Esophagus (tissue), 2 donors: ENCODE results near the gene PANX3. TPM values are rescaled to one million over a fixed set of nuclear protein-coding genes. Genes with fewer than 3 reads are reported as not detected.

Source experiments
- H3K27ac ChIP-seq, 2 donors: one replicate each; pipeline ENCODE4 v1.5.1; 2013; ENCODE audit warnings: low read depth in 2 of 2, mild to moderate bottlenecking in 2 of 2, inconsistent platforms in 1 of 2, low read length in 1 of 2, moderate library complexity in 1 of 2
- H3K27me3 ChIP-seq, 2 donors: one replicate each; pipeline ENCODE4 v1.6.1; 2013; ENCODE audit warnings: low read length in 2 of 2, control low read depth in 1 of 2, mild to moderate bottlenecking in 1 of 2; ENCODE audit not compliant: insufficient read depth in 2 of 2, control insufficient read depth in 1 of 2
- H3K36me3 ChIP-seq, 2 donors: one replicate each; pipeline ENCODE4 v1.6.1; 2013; ENCODE audit warnings: low read length in 1 of 2; ENCODE audit not compliant: control insufficient read depth in 2 of 2, insufficient read depth in 2 of 2
- H3K4me1 ChIP-seq, 2 donors: one replicate each; pipeline ENCODE4 v1.6.1; 2013; ENCODE audit warnings: low read length in 1 of 2; ENCODE audit not compliant: control insufficient read depth in 2 of 2, insufficient read depth in 2 of 2
- H3K4me3 ChIP-seq, 2 donors: one replicate each; pipeline ENCODE4 v1.5.1; 2013; ENCODE audit warnings: low read length in 2 of 2, mild to moderate bottlenecking in 2 of 2, low read depth in 1 of 2, moderate library complexity in 1 of 2
- H3K9me3 ChIP-seq, 2 donors: one replicate each; pipeline ENCODE4 v1.6.1; 2013; ENCODE audit warnings: mild to moderate bottlenecking in 2 of 2, low read depth in 1 of 2, low read length in 1 of 2, moderate library complexity in 1 of 2; ENCODE audit not compliant: control insufficient read depth in 2 of 2, insufficient read depth in 1 of 2
- WGBS, 2 donors: extraction: QIAGEN DNeasy Blood & Tissue Kit; methylation state at CpG; one replicate each; pipeline ENCODE4 v1.1.7; 2013; 5-methylcytosine and 5-hydroxymethylcytosine counted together
- polyA plus RNA-seq, 2 donors: library from polyadenylated mRNA; stranded (reverse); fragments of 200-250 nt; gene quantifications; one replicate each; pipeline ENCODE4 v1.2.3, GENCODE V29; 2013
- donor health status: healthy with polysubstance abuse.
- donor health status: Bipolar disorder and iron deficiency.

Gene PANX3
- polyA plus RNA-seq, result not detected

- Histone ChIP-seq H3K4me1 (no peaks in the 10 kb centered on the region), H3K36me3 (no peaks in the 10 kb centered on the region), H3K9me3 (no peaks in the 10 kb centered on the region), H3K27me3 (no peaks in the 10 kb centered on the region), H3K4me3 (no peak within 1 kb of the TSS), H3K27ac (no peak within 1 kb of the TSS)
- 70 to 77% methylated on average over 5 of the region's 5 CpGs for WGBS, 2 donors
These were observed at the start of gene PANX3 for GRCh38 chr11:124611064-124611463. PANX3 (plus strand) TSS chr11:124611428; CDS start chr11:124611557, 129 bp downstream.

- Histone ChIP-seq H3K9me3 (no peaks in the 10 kb centered on the region), H3K27ac (no peak within 1 kb of the TSS), H3K27me3 (no peaks in the 10 kb centered on the region), H3K4me3 (no peak within 1 kb of the TSS), H3K36me3 (no peaks in the 10 kb centered on the region), H3K4me1 (no peaks in the 10 kb centered on the region)
- 48 to 54% methylated on average over 4 of the region's 4 CpGs for WGBS, 2 donors
These were observed 41.5 kb upstream of the PANX3 start, which contains the start of gene OR8A1 for GRCh38 chr11:124569697-124570096. OR8A1 (plus strand) TSS chr11:124569997; CDS start chr11:124570120, 123 bp downstream.

DNA sequence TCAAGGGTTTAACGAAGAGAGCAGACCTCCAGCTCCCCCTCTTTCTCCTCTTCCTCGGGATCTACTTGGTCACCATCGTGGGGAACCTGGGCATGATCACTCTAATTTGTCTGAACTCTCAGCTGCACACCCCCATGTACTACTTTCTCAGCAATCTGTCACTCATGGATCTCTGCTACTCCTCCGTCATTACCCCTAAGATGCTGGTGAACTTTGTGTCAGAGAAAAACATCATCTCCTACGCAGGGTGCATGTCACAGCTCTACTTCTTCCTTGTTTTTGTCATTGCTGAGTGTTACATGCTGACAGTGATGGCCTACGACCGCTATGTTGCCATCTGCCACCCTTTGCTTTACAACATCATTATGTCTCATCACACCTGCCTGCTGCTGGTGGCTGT is 41.1 kb upstream of the PANX3 start:
- H3K36me3 ChIP-seq, result no peaks in the 10 kb centered on the region
- no peak overlapping the region for H3K27ac ChIP-seq
- no peaks in the 10 kb centered on the region for H3K9me3 ChIP-seq
- WGBS, 2 donors, result 76 to 85% methylated on average over 7 of the region's 7 CpGs
- H3K4me3 ChIP-seq, result no peak overlapping the region
- no peaks in the 10 kb centered on the region for H3K4me1 ChIP-seq
- H3K27me3 ChIP-seq, result no peaks in the 10 kb centered on the region

DNA sequence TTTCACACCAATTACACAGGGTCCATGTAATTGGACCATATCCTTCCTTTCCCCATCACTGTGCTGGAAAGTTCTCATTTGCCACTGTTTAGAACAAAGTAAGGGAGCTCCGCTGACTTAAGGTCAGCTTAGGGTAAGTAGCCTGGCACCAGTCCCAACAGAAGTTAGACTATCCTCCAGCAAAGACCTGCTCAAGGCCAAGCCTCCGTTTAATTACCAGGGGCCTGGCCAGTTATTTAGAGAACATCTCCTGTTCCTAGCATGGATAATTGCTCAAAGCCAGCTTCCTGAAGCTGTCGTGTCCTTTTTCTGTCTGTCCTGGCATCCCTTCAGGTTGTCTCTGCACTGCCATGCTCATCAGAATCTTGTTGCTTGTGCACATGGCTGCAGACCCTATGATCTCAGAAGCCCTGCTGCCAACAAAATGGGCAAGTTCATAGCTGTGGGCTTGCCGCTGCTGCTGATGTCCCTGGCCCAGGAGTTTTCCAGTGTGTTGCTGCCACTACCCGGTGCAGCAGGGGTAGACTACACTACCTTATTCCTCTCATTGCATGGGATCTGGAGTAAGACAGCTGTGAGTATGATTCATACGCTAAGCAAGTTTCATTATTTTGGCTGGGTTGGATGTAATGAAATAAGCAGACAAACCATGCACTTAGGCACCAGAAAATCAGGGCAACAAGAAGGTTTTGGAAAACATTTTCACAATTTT is 33.4 kb upstream of the PANX3 start:
- Histone ChIP-seq H3K9me3 (no peaks in the 10 kb centered on the region), H3K27me3 (no peaks in the 10 kb centered on the region), H3K4me1 (peaks cover 0 to 3% of the 10 kb centered on the region in 2 donors), H3K4me3 (no peak overlapping the region), H3K36me3 (no peaks in the 10 kb centered on the region), H3K27ac (no peak overlapping the region)
- 74 to 75% methylated on average over 6 of the region's 6 CpGs for WGBS, 2 donors

DNA sequence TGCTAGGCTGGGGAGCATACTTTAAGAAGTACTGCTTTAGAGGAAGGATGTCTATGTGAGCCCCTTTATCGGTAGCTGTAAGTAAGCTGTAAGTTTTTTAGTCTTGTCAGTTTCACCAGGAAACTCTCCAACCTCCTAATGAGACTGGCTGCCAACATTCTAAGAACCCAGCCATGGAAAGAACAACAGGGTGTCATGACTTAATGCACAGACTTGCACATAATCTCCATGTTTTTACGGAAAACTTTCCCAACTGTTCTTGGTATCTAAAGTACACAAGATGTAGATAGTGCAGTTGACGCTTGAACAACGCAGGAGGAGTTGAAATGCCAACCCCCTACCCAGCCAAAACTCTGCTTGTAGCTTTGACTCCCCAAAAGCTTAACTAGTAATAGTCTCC is 32.5 kb upstream of the PANX3 start:
- Histone ChIP-seq H3K9me3 (no peaks in the 10 kb centered on the region), H3K4me3 (no peak overlapping the region), H3K4me1 (peaks cover 0 to 3% of the 10 kb centered on the region in 2 donors), H3K27ac (no peak overlapping the region), H3K27me3 (no peaks in the 10 kb centered on the region), H3K36me3 (no peaks in the 10 kb centered on the region)
- WGBS, 2 donors, result 54 to 63% methylated on average over 4 of the region's 4 CpGs

- Histone ChIP-seq H3K4me3 (no peak overlapping the region), H3K4me1 (peaks cover 0 to 3% of the 10 kb centered on the region in 2 donors), H3K27ac (no peak overlapping the region), H3K27me3 (no peaks in the 10 kb centered on the region), H3K9me3 (no peaks in the 10 kb centered on the region), H3K36me3 (no peaks in the 10 kb centered on the region)
- WGBS, 2 donors, result 65 to 78% methylated on average over 6 of the region's 6 CpGs
These were observed 29.4 kb upstream of the PANX3 start for GRCh38 chr11:124581817-124582216.

GRCh38 chr11:124582565-124582964 is 28.7 kb upstream of the PANX3 start:
- WGBS, 2 donors, result 85 to 94% methylated on average over 2 of the region's 2 CpGs
- no peak overlapping the region for H3K4me3 ChIP-seq
- H3K36me3 ChIP-seq, result no peaks in the 10 kb centered on the region
- no peak overlapping the region for H3K27ac ChIP-seq
- H3K9me3 ChIP-seq, result no peaks in the 10 kb centered on the region
- no peaks in the 10 kb centered on the region for H3K27me3 ChIP-seq
- peaks cover 0 to 3% of the 10 kb centered on the region in 2 donors for H3K4me1 ChIP-seq

DNA sequence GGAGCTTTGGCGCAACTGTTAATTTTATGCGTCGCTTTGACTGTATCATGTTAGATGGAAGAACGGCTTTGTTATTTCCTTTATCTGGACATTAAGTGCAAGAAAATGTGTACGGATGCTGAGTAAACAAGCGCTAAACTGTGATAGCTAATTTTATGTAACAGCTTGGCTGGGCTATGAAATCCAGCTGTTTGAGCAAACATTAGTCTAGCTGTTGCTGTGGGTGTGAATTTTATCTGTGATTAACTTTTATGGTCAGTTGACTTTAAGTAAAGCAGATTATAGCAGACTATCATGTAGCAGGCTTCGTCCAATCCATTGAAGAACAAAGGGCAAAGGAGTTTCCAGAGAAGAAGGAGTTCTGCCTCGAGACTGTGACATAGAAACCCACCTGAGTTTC is 27.4 kb upstream of the PANX3 start:
- no peaks in the 10 kb centered on the region for H3K36me3 ChIP-seq
- H3K4me3 ChIP-seq, result no peak overlapping the region
- H3K4me1 ChIP-seq, result no peaks in the 10 kb centered on the region
- WGBS, 2 donors, result 64 to 69% methylated on average over 8 of the region's 8 CpGs
- H3K27me3 ChIP-seq, result no peaks in the 10 kb centered on the region
- no peak overlapping the region for H3K27ac ChIP-seq
- no peaks in the 10 kb centered on the region for H3K9me3 ChIP-seq

- no peaks in the 10 kb centered on the region for H3K9me3 ChIP-seq
- WGBS, 2 donors, result 68 to 70% methylated on average over 4 of the region's 4 CpGs
- H3K27ac ChIP-seq, result no peak overlapping the region
These were observed 26.4 kb upstream of the PANX3 start for GRCh38 chr11:124584681-124585372.

More at GRCh38 chr11:124584681-124585372, 26.4 kb upstream of the PANX3 start:
- H3K4me3 ChIP-seq, result no peak overlapping the region
- H3K36me3 ChIP-seq, result no peaks in the 10 kb centered on the region
- H3K27me3 ChIP-seq, result no peaks in the 10 kb centered on the region
- no peaks in the 10 kb centered on the region for H3K4me1 ChIP-seq
